Astrocyte (in vitro differentiated cells and primary cell): ENCODE measurements around the gene RTL5. TPM values are rescaled to one million over a fixed set of nuclear protein-coding genes. Genes with fewer than 3 reads are reported as not detected.

ENCODE experiments used
- DNase-seq: peaks from one replicate; pipeline ENCODE4 v3.0.0-alpha.2; 2010; ENCODE audit warnings: low read depth
- FAIRE-seq: peaks from 2 replicates; lab custom pipeline; 2011; peaks lifted over from hg19 to GRCh38; lab: Jason Lieb, UNC
- H2AFZ ChIP-seq: 2 replicates; pipeline ENCODE4 v1.6.0; 2012; ENCODE audit warnings: low read depth, low read length, inconsistent platforms
- H3K27ac ChIP-seq: 2 replicates; pipeline ENCODE4 v1.5.1; 2011; ENCODE audit warnings: low read depth, low read length, inconsistent platforms
- H3K27me3 ChIP-seq: 2 replicates; pipeline ENCODE4 v1.6.0; 2011; ENCODE audit warnings: low read length, inconsistent platforms; ENCODE audit not compliant: insufficient read depth
- H3K36me3 ChIP-seq: 2 replicates; pipeline ENCODE4 v1.5.1; 2011; ENCODE audit warnings: low read length, inconsistent platforms; ENCODE audit not compliant: insufficient read depth
- H3K4me1 ChIP-seq: 2 replicates; pipeline ENCODE4 v1.5.1; 2011; ENCODE audit warnings: low read length, inconsistent platforms; ENCODE audit not compliant: insufficient read depth
- H3K4me2 ChIP-seq: 2 replicates; pipeline ENCODE4 v1.6.0; 2012; ENCODE audit warnings: low read length, inconsistent platforms
- H3K4me3 ChIP-seq: 2 replicates; pipeline ENCODE4 v1.5.1; 2011; ENCODE audit warnings: low read depth, mild to moderate bottlenecking, low read length, inconsistent platforms; ENCODE audit not compliant: insufficient read depth
- H3K79me2 ChIP-seq: 2 replicates; pipeline ENCODE4 v1.6.0; 2012; ENCODE audit warnings: mild to moderate bottlenecking, low read length, inconsistent platforms; ENCODE audit not compliant: insufficient read depth
- H3K9ac ChIP-seq: 2 replicates; pipeline ENCODE4 v1.6.0; 2012; ENCODE audit warnings: mild to moderate bottlenecking, low read length, inconsistent platforms
- H3K9me3 ChIP-seq: 2 replicates; pipeline ENCODE4 v1.5.1; 2012; ENCODE audit warnings: low read depth, mild to moderate bottlenecking, low read length, inconsistent platforms; ENCODE audit not compliant: insufficient read depth
- H4K20me1 ChIP-seq: 2 replicates; pipeline ENCODE4 v1.6.0; 2012; ENCODE audit warnings: low read length, inconsistent platforms; ENCODE audit not compliant: insufficient read depth
- H3K27ac Mint-ChIP-seq: one replicate; pipeline ENCODE4 v1.8.0; 2021; ENCODE audit warnings: mild to moderate bottlenecking, mixed read lengths; ENCODE audit not compliant: unreplicated experiment
- H3K27me3 Mint-ChIP-seq: one replicate; pipeline ENCODE4 v1.8.0; 2021; ENCODE audit warnings: low read depth, mixed read lengths; ENCODE audit not compliant: unreplicated experiment
- H3K36me3 Mint-ChIP-seq: one replicate; pipeline ENCODE4 v1.8.0; 2021; ENCODE audit warnings: low read depth, mixed read lengths; ENCODE audit not compliant: unreplicated experiment
- H3K4me1 Mint-ChIP-seq: one replicate; pipeline ENCODE4 v1.8.0; 2021; ENCODE audit warnings: low read depth, mixed read lengths; ENCODE audit not compliant: unreplicated experiment
- H3K4me3 Mint-ChIP-seq: one replicate; pipeline ENCODE4 v1.8.0; 2021; ENCODE audit warnings: mild to moderate bottlenecking, moderate library complexity, mixed read lengths; ENCODE audit not compliant: unreplicated experiment
- H3K9me3 Mint-ChIP-seq: one replicate; pipeline ENCODE4 v1.8.0; 2021; ENCODE audit warnings: mild to moderate bottlenecking, mixed read lengths; ENCODE audit not compliant: unreplicated experiment
- EZH2 ChIP-seq: IDR thresholded peaks from 2 replicates; pipeline ENCODE4 v1.6.1; 2012; ENCODE audit warnings: mild to moderate bottlenecking, low read length, inconsistent platforms; ENCODE audit not compliant: insufficient read depth
- total RNA-seq: library from RNA; stranded (reverse); gene quantifications from 2 replicates; pipeline ENCODE4 v1.2.1, GENCODE V29; 2021
- TF ChIP-seq, protein P1 (sequence below): IDR thresholded peaks from 2 replicates; pipeline ENCODE4 v1.5.1; 2011; ENCODE audit warnings: low read depth, mild to moderate bottlenecking, inconsistent platforms, low read length, moderate library complexity; ENCODE audit not compliant: insufficient read depth

The RTL5 gene
- total RNA-seq, 1 donor from 2014 or later, result 16.1 TPM

DNA sequence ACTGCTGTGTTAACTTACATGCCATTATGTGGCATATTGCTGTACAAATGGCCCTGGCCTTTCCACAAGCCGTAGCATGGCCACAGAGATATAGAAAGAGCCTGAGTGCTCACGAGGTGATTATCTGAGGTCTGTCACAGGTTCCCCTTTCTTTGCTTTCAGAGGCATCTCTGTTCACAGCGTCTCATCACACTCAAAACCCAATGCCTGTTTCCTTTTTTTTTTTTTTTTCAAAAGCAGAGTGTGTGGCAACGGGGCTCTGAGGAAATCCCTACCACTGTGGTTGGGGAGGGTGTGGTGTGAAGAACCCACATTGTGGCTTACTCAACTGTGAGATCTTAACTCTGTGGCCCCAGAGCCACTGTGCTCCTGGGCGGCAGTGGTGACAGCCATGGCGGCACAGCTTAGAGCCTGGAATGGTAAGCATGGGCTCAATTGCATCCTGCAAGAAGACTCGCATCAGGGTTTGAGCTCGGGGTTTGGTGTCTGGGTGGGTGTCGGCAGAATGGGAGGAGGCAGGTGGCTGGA lies 30.8 kb downstream of the RTL5 start:
- Mint-ChIP-seq H3K4me3 (no peak overlapping the region), H3K27me3 (no peaks in the 10 kb centered on the region), H3K36me3 (no peaks in the 10 kb centered on the region), H3K4me1 (peaks cover 9% of the 10 kb centered on the region), H3K27ac (no peak overlapping the region), H3K9me3 (no peaks in the 10 kb centered on the region)
- Histone ChIP-seq H3K9ac (no peak overlapping the region), H3K27ac (no peak overlapping the region), H3K36me3 (no peaks in the 10 kb centered on the region), H3K4me2 (no peak overlapping the region), H3K4me3 (no peak overlapping the region), H2AFZ (no peak overlapping the region), H3K9me3 (no peaks in the 10 kb centered on the region), H4K20me1 (no peaks in the 10 kb centered on the region), H3K79me2 (no peaks in the 10 kb centered on the region), H3K27me3 (no peaks in the 10 kb centered on the region), H3K4me1 (no peaks in the 10 kb centered on the region)
- TF ChIP-seq, protein P1, sequence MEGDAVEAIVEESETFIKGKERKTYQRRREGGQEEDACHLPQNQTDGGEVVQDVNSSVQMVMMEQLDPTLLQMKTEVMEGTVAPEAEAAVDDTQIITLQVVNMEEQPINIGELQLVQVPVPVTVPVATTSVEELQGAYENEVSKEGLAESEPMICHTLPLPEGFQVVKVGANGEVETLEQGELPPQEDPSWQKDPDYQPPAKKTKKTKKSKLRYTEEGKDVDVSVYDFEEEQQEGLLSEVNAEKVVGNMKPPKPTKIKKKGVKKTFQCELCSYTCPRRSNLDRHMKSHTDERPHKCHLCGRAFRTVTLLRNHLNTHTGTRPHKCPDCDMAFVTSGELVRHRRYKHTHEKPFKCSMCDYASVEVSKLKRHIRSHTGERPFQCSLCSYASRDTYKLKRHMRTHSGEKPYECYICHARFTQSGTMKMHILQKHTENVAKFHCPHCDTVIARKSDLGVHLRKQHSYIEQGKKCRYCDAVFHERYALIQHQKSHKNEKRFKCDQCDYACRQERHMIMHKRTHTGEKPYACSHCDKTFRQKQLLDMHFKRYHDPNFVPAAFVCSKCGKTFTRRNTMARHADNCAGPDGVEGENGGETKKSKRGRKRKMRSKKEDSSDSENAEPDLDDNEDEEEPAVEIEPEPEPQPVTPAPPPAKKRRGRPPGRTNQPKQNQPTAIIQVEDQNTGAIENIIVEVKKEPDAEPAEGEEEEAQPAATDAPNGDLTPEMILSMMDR, result no peak
- TF ChIP-seq EZH2, result no peak
- DNase-seq, result no peak
- FAIRE-seq, result no peak

DNA sequence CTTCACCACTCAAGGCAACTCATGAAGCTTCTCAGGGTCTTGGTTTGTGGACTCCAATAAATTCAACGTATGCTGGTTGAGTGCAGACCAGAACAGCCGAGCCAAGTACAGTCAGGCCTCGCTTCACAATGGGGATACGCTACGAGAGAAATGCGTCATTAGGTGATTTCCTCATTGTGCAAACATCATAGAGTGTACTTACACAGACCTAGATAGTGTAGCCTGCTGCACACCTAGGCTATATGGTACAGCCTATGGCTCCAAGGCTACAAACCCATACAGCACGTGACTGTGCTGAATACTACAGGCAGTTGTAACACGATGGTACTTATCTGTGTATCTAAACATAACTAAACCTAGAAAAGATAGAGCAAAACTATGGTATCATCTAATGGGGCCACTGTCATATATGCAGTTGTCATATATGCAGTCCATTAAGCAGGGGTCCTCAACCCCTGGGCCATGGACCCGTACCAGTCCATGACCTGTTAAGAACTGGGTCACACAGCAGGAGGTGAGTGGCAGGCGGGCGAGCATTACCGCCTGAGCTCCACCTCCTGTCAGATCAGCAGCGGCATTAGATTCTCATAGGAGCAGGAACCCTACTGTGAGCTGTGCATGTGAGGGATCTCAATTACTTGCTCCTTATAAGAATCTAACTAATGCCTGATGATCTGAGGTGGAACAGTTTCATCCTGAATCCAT lies 31.5 kb downstream of the RTL5 start:
- no peak overlapping the region for H3K4me3 ChIP-seq
- FAIRE-seq (no peak), DNase-seq (no peak)
- H3K4me2 ChIP-seq, result no peak overlapping the region
- Mint-ChIP-seq H3K4me1 (peaks cover 9% of the 10 kb centered on the region), H3K27ac (no peak overlapping the region), H3K36me3 (no peaks in the 10 kb centered on the region), H3K4me3 (no peak overlapping the region), H3K9me3 (no peaks in the 10 kb centered on the region), H3K27me3 (no peaks in the 10 kb centered on the region)
- no peaks in the 10 kb centered on the region for H4K20me1 ChIP-seq
- no peak overlapping the region for H3K27ac ChIP-seq
- H2AFZ ChIP-seq, result no peak overlapping the region
- TF ChIP-seq EZH2, result no peak
- TF ChIP-seq, protein P1, result no peak
- H3K79me2 ChIP-seq, result no peaks in the 10 kb centered on the region
- H3K4me1 ChIP-seq, result no peaks in the 10 kb centered on the region
- H3K27me3 ChIP-seq, result no peaks in the 10 kb centered on the region
- H3K36me3 ChIP-seq, result no peaks in the 10 kb centered on the region
- H3K9ac ChIP-seq, result no peak overlapping the region
- no peaks in the 10 kb centered on the region for H3K9me3 ChIP-seq

DNA sequence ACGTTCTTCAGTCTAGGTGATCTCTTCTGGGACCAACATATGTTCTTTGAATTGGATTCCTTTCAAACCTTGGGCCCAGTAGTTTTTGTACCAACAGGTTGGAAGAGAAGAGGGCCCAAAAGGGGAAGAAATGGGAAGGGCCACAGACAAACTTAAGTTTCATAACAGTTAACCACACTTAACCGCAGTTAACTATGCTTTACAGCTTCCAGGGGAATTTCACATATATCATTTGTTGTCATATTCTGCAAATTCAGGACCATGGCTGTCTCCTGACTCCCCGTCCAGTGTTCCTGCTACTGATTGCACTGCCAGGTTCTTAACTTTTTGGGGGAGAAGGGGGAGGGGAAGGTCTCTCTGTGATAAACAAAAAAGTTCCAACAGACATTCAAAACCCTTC lies 34.6 kb downstream of the RTL5 start:
- H3K9ac ChIP-seq, result no peak overlapping the region
- Mint-ChIP-seq H3K4me1 (peaks cover 3% of the 10 kb centered on the region), H3K4me3 (no peak overlapping the region), H3K27ac (no peak overlapping the region), H3K36me3 (no peaks in the 10 kb centered on the region), H3K9me3 (no peaks in the 10 kb centered on the region), H3K27me3 (no peaks in the 10 kb centered on the region)
- no peak overlapping the region for H3K4me3 ChIP-seq
- no peaks in the 10 kb centered on the region for H3K9me3 ChIP-seq
- H3K4me1 ChIP-seq, result no peaks in the 10 kb centered on the region
- DNase-seq (no peak), FAIRE-seq (no peak)
- H3K27me3 ChIP-seq, result no peaks in the 10 kb centered on the region
- no peaks in the 10 kb centered on the region for H3K36me3 ChIP-seq
- H2AFZ ChIP-seq, result no peak overlapping the region
- H3K79me2 ChIP-seq, result no peaks in the 10 kb centered on the region
- TF ChIP-seq, protein P1, result no peak
- TF ChIP-seq EZH2, result no peak
- no peaks in the 10 kb centered on the region for H4K20me1 ChIP-seq
- H3K4me2 ChIP-seq, result no peak overlapping the region
- no peak overlapping the region for H3K27ac ChIP-seq
